Loucy (cell line): ENCODE results near the gene NAXE.
A peak's percentile ranks its signal among the peaks of the same experiment; 100 is the strongest.
"Not testable (repeated sequence)": the region's sequence is repeated elsewhere in the genome, so short reads cannot be mapped to it uniquely, and the experiment has no call there.

Experiments
- CTCF ChIP-seq: fragments of 200-600 bp; sonication (generic); conservative IDR thresholded peaks from 2 replicates; pipeline ENCODE4 v1.5.1; 2014; ENCODE audit warnings: mild to moderate bottlenecking, antibody characterized with exemption, low read length
- EZH2phosphoT487 ChIP-seq: fragments of 200-600 bp; IDR thresholded peaks from 2 replicates; pipeline ENCODE4 v1.6.1; 2018; ENCODE audit warnings: antibody characterized with exemption, mild to moderate bottlenecking, moderate library complexity, borderline replicate concordance

DNA sequence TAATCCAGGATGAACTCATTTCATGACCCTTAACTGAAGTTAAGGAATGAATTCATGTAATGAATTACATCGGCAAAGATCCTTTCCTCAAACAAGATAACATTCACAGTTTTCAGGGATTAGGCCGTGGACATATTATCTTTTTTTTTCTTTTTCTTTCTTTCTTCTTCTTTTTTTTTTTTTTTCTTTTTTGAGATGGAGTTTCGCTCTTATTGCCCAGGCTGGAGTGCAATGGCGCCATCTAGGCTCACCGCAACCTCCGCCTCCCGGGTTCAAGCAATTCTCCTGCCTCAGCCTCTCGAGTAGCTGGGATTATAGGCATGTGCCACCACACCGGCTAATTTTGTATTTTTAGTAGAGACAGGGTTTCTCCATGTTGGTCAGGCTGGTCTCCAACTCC lies 39.6 kb downstream of the NAXE start:
- 0 out of 2 replicates have a peak, but pooled peaks have one; percentile 17 for TF ChIP-seq CTCF
- not testable (repeated sequence) for TF ChIP-seq EZH2phosphoT487
